GM19328 (cell line): ENCODE measurements around the gene PCDHB11.
"Not testable (repeated sequence)": the region's sequence is repeated elsewhere in the genome, so short reads cannot be mapped to it uniquely, and the experiment has no call there.

ENCODE experiments used
- ATAC-seq: cut with Tn5 transposase; IDR thresholded peaks from one replicate; pipeline ENCODE4 v1.9.1; 2021; ENCODE audit warnings: mild to moderate bottlenecking, moderate library complexity; ENCODE audit not compliant: unreplicated experiment

PCDHB11 gene

DNA sequence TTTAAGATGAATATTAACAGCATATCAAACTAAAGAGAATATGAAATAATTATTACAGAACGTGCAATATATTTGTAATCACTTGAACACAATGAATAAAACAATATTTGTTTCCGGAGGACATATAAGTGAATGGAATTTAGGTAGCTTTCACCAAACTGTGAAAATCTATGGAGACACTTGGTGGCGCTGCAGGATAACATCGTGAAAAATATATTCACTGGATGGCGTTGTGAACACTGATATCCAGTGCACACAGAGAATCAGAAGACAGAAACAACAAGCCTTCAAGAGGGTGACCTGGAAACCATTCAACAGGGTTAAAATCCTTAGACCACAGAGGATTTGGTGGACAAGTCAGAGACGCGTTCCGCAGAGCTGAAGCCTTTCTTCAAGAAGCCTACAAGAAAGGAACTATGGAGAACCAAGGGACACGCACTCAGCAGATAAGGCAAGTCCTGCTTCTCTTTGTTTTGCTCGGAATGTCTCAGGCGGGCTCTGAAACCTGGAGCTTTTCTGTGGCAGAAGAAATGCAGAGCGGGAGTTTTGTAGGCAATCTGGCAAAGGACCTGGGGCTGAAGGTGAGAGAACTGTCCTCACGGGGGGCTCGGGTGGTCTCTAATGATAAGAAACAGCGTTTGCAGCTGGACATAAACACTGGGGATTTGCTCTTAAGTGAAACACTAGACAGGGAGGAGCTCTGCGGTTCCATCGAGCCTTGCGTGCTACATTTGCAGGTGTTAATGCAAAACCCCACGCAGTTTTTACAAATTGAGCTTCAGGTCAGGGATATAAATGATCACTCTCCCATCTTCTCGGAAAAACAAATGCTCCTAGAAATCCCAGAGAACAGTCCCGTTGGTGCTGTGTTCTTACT is at the start of gene PCDHB11:
Gene PCDHB11 (plus strand): TSS at position 269 of the 877 bp plus-strand sequence. CDS start 148 bp downstream, at position 417.
- no peak for ATAC-seq

DNA sequence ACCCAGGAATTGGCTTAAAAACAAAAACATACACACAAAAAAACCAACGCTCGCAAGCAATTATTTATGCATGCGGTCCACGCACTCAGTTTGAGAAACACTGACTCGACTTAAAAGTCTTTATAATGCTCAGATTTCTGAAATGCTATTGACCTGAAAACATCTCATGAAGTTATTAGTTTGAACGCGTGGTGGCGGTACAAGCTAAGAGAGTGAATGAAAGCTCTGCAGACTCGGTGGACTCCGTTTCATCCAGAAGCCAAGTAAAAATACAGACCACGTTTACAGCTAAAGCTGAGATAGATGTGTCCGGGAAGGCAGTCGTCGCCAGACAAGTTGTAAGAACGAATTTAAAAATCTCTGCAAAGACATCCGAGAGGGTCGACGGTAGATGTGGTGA is 49.6 kb upstream of the PCDHB11 start, which contains the start of gene PCDHB6:
Gene PCDHB6 (plus strand): TSS at position 246 of the 400 bp plus-strand sequence. CDS start 201 bp downstream, outside the sequence.
- ATAC-seq: no peak

DNA sequence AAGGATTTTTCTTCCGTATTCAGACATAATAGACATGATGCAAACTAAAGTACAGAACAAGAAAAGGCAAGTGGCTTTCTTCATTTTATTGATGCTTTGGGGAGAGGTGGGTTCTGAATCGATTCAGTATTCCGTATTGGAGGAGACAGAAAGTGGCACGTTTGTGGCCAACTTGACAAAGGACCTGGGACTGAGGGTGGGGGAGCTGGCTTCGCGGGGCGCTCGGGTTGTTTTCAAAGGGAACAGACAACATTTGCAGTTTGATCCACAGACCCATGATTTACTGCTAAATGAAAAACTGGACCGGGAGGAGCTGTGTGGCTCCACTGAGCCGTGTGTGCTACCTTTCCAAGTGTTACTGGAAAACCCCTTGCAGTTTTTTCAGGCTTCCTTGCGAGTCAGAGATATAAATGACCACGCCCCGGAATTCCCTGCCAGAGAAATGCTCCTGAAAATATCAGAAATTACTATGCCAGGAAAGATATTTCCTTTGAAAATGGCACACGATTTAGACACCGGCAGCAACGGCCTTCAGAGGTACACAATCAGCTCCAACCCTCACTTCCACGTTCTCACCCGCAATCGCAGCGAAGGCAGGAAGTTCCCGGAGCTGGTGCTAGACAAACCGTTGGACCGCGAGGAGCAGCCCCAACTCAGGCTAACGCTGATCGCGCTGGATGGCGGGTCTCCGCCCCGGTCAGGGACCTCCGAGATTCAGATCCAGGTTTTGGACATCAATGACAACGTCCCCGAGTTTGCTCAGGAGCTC is 49.0 kb upstream of the PCDHB11 start:
- no peak for ATAC-seq

DNA sequence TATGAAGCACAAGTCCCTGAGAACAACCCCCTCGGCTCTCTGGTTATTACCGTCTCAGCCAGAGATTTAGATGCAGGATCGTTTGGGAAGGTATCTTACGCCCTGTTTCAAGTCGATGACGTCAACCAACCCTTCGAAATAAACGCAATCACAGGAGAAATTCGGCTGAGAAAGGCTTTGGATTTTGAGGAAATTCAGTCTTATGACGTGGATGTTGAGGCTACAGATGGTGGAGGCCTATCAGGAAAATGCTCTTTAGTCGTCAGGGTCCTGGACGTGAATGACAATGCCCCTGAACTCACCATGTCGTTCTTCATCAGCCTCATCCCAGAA is 48.5 kb upstream of the PCDHB11 start:
- ATAC-seq: no peak

DNA sequence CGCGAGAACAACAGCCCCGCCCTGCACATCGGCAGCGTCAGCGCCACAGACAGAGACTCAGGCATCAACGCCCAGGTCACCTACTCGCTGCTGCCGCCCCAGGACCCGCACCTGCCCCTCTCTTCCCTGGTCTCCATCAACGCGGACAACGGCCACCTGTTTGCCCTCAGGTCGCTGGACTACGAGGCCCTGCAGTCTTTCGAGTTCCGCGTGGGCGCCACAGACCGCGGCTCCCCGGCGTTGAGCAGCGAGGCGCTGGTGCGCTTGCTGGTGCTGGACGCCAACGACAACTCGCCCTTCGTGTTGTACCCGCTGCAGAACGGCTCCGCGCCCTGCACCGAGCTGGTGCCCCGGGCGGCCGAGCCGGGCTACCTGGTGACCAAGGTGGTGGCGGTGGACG is 47.8 kb upstream of the PCDHB11 start:
- ATAC-seq: not testable (repeated sequence)

DNA sequence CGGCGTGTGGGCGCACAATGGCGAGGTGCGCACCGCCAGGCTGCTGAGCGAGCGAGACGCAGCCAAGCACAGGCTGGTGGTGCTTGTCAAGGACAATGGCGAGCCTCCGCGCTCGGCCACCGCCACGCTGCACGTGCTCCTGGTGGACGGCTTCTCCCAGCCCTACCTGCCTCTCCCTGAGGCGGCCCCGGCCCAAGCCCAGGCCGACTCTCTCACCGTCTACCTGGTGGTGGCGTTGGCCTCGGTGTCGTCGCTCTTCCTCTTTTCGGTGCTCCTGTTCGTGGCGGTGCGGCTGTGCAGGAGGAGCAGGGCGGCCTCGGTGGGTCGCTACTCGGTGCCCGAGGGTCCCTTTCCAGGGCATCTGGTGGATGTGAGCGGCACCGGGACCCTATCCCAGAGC is 47.3 kb upstream of the PCDHB11 start:
- ATAC-seq: not testable (repeated sequence)

DNA sequence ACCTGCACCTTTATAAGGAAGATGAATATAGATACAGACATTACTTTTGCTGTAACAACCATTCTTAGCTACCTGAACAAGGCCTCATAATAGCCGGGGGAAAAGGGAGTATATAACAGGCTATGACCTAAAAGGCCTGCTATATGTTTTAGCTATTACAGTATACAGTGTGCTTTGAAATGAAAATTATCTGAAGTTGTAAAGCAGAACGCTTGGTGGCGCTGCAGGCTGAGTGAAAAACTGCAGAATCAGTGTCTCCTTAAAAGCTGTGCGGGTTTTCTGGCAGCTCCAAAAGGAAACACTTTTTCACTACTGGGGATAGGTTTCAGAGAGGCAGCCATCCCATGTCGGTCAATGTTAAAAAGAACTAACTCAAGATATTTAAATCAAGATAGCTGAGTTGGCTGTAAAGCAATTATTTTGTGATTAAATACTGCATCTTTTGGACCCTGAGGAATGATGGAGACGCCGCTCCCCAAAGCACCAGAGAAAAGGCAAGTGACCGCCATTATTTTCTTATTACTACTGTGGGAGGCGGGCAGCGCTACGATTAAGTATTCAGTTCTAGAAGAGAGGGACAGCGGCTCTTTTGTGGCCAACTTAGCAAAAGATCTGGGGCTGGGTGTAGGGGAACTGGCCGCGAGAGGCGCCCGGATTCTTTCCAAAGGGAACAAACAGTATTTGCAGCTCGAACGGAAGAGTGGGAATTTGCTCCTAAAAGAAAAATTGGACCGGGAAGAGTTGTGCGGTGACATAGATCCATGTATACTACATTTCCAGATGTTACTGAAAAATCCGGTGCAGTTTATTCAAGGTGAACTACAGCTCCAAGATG is 43.7 kb upstream of the PCDHB11 start:
- no peak for ATAC-seq

DNA sequence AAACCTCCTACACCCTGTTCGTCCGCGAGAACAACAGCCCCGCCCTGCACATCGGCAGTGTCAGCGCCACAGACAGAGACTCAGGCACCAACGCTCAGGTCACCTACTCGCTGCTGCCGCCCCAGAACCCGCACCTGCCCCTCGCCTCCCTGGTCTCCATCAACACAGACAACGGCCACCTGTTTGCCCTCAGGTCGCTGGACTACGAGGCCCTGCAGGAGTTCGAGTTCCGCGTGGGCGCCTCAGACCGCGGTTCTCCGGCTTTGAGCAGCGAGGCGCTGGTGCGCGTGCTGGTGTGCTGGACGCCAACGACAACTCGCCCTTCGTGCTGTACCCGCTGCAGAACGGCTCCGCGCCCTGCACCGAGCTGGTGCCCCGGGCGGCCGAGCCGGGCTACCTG is 42.1 kb upstream of the PCDHB11 start:
- not testable (repeated sequence) for ATAC-seq

DNA sequence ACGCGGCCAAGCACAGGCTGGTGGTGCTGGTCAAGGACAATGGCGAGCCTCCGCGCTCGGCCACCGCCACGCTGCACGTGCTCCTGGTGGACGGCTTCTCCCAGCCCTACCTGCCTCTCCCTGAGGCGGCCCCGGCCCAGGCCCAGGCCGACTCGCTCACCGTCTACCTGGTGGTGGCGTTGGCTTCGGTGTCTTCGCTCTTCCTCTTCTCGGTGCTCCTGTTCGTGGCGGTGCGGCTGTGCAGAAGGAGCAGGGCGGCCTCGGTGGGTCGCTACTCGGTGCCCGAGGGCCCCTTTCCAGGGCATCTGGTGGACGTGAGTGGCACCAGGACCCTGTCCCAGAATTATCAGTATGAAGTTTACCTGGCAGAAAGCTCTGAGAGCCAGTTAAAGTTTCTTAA is 41.5 kb upstream of the PCDHB11 start:
- ATAC-seq: not testable (repeated sequence)

DNA sequence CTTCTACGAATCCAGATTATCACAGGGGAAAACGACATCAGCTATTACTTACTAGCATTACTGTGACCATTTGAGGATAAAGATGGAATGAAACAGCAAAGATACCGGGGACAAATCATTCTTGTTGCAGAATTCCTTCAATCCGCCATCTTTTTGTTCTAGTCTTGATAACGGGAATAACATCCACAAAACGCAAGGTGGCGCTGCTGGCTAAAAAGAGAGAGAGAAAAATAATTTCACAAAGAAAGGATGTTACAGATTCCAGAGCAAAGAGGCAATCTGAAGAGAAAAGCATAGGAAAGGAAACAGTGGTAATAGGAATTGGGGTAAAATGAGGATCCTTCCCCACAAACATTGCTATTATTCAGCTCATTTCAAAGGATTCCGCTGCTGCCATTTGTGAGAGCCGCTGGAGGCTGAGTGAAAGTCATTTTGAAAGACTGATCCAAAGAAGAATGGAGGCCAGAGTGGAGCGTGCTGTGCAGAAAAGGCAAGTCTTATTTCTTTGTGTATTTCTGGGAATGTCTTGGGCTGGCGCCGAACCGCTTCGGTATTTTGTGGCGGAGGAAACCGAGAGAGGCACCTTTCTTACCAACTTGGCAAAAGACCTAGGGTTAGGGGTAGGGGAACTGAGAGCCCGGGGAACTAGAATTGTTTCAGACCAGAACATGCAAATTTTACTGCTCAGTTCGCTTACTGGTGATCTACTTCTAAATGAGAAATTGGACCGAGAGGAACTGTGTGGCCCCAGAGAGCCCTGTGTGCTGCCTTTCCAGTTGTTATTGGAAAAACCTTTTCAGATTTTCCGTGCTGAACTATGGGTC is 26.8 kb upstream of the PCDHB11 start, which contains the start of gene PCDHB7:
Gene PCDHB7 (plus strand): TSS at position 264 of the 824 bp plus-strand sequence. CDS start 192 bp downstream, at position 456.
- ATAC-seq: no peak

DNA sequence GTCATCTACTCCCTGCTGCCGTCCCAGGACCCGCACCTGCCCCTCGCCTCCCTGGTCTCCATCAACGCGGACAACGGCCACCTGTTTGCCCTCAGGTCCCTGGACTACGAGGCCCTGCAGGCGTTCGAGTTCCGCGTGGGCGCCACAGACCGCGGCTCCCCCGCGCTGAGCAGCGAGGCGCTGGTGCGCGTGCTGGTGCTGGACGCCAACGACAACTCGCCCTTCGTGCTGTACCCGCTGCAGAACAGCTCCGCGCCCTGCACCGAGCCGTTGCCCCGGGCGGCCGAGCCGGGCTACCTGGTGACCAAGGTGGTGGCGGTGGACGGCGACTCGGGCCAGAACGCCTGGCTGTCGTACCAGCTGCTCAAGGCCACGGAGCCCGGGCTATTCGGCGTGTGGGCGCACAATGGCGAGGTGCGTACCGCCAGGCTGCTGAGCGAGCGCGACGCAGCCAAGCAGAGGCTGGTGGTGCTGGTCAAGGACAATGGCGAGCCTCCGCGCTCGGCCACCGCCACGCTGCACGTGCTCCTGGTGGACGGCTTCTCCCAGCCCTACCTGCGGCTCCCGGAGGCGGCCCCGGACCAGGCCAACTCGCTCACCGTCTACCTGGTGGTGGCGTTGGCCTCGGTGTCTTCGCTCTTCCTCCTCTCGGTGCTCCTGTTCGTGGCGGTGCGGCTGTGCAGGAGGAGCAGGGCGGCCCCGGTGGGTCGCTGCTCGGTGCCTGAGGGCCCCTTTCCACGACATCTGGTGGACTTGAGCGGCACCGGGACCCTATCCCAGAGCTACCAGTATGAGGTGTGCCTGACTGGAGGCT is 24.9 kb upstream of the PCDHB11 start:
- not testable (repeated sequence) for ATAC-seq

DNA sequence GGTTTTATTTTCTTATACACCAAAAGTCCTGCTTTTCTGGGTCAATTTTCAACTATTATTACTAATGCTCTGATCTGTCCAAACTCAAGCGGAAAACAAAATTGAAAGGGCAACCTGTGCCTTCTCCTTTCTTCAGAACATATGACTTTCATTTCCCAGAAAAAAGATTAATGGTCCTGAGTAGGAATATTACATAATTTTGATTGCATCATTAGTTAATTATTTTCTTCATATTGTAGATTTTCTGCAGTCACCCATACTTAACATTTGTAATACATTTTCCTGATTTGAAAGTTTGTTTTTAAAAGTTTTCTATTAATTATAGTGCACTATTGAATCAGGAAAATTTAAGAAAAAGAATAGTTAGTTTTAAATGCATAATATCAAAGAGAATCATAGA is 23.5 kb upstream of the PCDHB11 start:
- ATAC-seq: no peak

DNA sequence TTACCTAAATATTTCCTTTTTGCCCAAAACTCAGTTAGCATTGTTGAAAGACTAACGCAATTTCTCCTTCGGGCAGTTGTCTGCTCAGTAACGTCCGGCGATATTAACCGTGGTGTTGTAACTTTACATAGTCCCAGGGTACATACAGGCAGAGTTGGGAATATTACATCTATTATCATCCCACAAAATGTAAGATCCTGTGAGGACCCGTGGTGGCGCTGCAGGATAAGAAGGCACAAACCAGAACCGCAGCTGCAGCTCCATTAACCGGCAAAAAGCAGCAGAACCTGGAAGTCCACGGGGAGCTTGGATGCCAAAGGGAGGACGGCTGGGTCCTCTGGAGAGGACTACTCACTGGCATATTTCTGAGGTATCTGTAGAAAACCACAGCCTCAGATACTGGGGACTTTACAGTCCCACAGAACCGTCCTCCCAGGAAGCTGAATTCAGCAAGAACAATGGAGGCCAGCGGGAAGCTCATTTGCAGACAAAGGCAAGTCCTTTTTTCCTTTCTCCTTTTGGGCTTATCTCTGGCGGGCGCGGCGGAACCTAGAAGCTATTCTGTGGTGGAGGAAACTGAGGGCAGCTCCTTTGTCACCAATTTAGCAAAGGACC is 21.7 kb upstream of the PCDHB11 start, which contains the start of gene PCDHB8:
Gene PCDHB8 (plus strand): TSS at position 214 of the 615 bp plus-strand sequence. CDS start 245 bp downstream, at position 459.
- not testable (repeated sequence) for ATAC-seq

DNA sequence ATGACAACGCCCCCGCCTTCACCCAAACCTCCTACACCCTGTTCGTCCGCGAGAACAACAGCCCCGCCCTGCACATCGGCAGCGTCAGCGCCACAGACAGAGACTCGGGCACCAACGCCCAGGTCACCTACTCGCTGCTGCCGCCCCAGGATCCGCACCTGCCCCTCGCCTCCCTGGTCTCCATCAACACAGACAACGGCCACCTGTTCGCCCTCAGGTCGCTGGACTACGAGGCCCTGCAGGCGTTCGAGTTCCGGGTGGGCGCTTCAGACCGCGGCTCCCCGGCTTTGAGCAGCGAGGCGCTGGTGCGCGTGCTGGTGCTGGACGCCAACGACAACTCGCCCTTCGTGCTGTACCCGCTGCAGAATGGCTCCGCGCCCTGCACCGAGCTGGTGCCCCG is 20.1 kb upstream of the PCDHB11 start:
- ATAC-seq: not testable (repeated sequence)

DNA sequence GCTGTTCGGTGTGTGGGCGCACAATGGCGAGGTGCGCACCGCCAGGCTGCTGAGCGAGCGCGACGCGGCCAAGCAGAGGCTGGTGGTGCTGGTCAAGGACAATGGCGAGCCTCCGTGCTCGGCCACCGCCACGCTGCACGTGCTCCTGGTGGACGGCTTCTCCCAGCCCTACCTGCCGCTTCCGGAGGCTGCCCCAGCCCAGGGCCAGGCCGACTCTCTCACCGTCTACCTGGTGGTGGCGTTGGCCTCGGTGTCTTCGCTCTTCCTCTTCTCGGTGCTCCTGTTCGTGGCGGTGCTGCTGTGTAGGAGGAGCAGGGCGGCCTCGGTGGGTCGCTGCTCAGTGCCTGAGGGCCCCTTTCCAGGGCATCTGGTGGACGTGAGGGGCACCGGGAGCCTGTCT is 19.6 kb upstream of the PCDHB11 start:
- not testable (repeated sequence) for ATAC-seq

DNA sequence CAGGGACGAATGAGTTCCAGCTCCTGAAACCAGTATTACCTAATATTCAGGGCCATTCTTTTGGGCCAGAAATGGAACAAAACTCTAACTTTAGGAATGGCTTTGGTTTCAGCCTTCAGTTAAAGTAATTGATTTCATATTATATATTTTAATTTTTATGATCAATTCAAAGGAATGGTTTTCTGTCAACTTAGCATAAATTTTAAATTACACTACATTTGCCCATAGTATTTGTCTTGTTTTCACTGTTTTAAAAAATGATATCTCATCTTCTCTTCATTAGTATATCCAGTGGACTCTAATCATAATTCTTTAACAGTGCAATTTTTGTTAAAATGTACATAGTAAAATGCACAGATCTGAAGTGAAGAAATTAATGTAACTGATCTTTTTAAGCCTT is 19.1 kb upstream of the PCDHB11 start:
- ATAC-seq: no peak

DNA sequence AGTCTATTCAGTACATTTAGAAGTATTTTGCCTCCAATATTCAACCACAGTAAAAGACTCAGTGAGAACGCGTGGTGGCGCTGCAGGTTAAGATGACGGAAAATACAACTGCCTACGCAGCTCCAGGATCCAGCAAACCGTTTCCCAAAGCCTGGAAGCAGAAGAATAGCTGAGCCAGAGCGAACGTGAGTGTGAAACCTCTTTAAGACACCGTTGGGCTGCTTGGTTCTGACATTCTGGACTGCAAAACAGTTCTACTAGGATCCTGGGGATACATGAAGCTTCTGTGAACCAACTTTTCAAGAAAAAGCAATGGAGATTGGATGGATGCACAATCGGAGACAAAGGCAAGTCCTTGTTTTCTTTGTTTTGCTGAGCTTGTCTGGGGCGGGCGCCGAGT is 17.2 kb upstream of the PCDHB11 start, which contains the start of gene PCDHB16:
Gene PCDHB16 (plus strand): TSS at position 140 of the 400 bp plus-strand sequence. CDS start 173 bp downstream, at position 313.
- ATAC-seq: no peak

DNA sequence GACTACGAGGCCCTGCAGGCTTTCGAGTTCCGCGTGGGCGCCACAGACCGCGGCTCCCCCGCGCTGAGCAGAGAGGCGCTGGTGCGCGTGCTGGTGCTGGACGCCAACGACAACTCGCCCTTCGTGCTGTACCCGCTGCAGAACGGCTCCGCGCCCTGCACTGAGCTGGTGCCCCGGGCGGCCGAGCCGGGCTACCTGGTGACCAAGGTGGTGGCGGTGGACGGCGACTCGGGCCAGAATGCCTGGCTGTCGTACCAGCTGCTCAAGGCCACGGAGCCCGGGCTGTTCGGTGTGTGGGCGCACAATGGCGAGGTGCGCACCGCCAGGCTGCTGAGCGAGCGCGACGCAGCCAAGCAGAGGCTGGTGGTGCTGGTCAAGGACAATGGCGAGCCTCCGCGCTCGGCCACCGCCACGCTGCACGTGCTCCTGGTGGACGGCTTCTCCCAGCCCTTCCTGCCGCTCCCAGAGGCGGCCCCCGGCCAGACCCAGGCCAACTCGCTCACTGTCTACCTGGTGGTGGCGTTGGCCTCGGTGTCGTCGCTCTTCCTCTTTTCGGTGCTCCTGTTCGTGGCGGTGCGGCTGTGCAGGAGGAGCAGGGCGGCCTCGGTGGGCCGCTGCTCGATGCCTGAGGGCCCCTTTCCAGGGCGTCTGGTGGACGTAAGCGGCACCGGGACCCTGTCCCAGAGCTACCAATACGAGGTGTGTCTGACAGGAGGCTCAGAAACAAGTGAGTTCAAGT is 15.1 kb upstream of the PCDHB11 start:
- ATAC-seq: not testable (repeated sequence)
